ENCODE results near the gene TMX2. TPM values are rescaled to one million over a fixed set of nuclear protein-coding genes. Genes with fewer than 3 reads are reported as not detected.

The TMX2 gene
- total and polyA plus RNA-seq, 10 of the 15 experiments (the other 5 are each of a cell fraction or from before 2014, with no cell fraction given) = 64.3 to 134 (median 91.6) TPM

GRCh38 chr11:57667117-57667735, 45.2 kb upstream of the TMX2 start (continued):
- TF ChIP-seq SRF (IDR thresholded peaks at IDR 0.05; ENCODE audit: low read depth in 2 of 2, low read length in 2 of 2) (0 out of 4 replicates have a peak, but pooled peaks of 1 of the 2 experiments have one; percentile 42), STAT3 (IDR thresholded peaks at IDR 0.05; ENCODE audit: low read depth, low read length) (peak; percentile 79; the same call in 1 of the 2 replicates), BCL11A (IDR thresholded peaks at IDR 0.05; ENCODE audit: low read depth, low read length) (no peak), IRF4 (IDR thresholded peaks at IDR 0.05; ENCODE audit: low read depth, low read length) (no peak), SREBF2 (IDR thresholded peaks at IDR 0.05; ENCODE audit: low read length) (no peak), TCF7 (IDR thresholded peaks at IDR 0.05; ENCODE audit: borderline replicate concordance) (0 out of 2 replicates have a peak, but pooled peaks have one; percentile 31), NFXL1 (IDR thresholded peaks at IDR 0.05; ENCODE audit: borderline replicate concordance) (no peak), YY1 (IDR thresholded peaks at IDR 0.05; ENCODE audit: low read depth, low read length) (peak; percentile 16; the same call in 1 of the 2 replicates), TAF1 (IDR thresholded peaks at IDR 0.05; ENCODE audit: borderline replicate concordance, low read depth, low read length) (peak; percentile 67; the same call in 1 of the 2 replicates), FOS (IDR thresholded peaks at IDR 0.05; ENCODE audit: borderline replicate concordance, extremely low read depth, insufficient read length) (peak; percentile 46), MLLT1 (IDR thresholded peaks at IDR 0.05) (peak; percentile 74; the same call in 1 of the 2 replicates), ZBTB11 (CRISPR knock-in tag; IDR thresholded peaks at IDR 0.05) (no peak), BMI1 (IDR thresholded peaks at IDR 0.05; ENCODE audit: borderline replicate concordance) (no peak), ZNF384 (IDR thresholded peaks at IDR 0.05; ENCODE audit: borderline replicate concordance, low read depth, low read length) (peak; percentile 100), JUND (IDR thresholded peaks at IDR 0.05; ENCODE audit: low read depth, low read length) (peak; percentile 99), CHD2 (IDR thresholded peaks at IDR 0.05; ENCODE audit: borderline replicate concordance, low read depth, low read length) (no peak), MEF2A (IDR thresholded peaks at IDR 0.05; ENCODE audit: insufficient read depth, low read depth, low read length) (no peak), USF2 (IDR thresholded peaks at IDR 0.05; ENCODE audit: borderline replicate concordance, low read depth, low read length) (no peak), MYC (IDR thresholded peaks at IDR 0.05; ENCODE audit: insufficient read depth, insufficient read length, insufficient replicate concordance, low read length, severe bottlenecking) (no peak), HCFC1 (IDR thresholded peaks at IDR 0.05; ENCODE audit: low read length) (peak; percentile 37), E2F8 (IDR thresholded peaks at IDR 0.05; ENCODE audit: low read depth, partially characterized antibody) (peak; percentile 74), SMAD5 (IDR thresholded peaks at IDR 0.05; ENCODE audit: low read depth) (0 out of 2 replicates have a peak, but pooled peaks have one; percentile 39)
